NCI-H2107 treated with DMSO at 0.1 percent for 48 hours (cell line): Measurements from ENCODE around the gene RADIL.

Experiments
- DNase-seq: peaks from one replicate; lab custom pipeline; 2025; ENCODE audit not compliant: unreplicated experiment; lab: John Stamatoyannopoulos, UW

RADIL gene

GRCh38 chr7:4763091-4763793 lies 120.3 kb downstream of the RADIL start:
- DNase-seq = no peak

- DNase-seq = no peak
Measured at GRCh38 chr7:4762121-4763055, 121.1 kb downstream of the RADIL start.

- no peak for DNase-seq
Measured at GRCh38 chr7:4760952-4761351, 122.6 kb downstream of the RADIL start.

GRCh38 chr7:4759211-4759610 lies 124.3 kb downstream of the RADIL start:
- DNase-seq = no peak

- DNase-seq = no peak
Measured at GRCh38 chr7:4758791-4759190, 124.7 kb downstream of the RADIL start.

GRCh38 chr7:4758111-4758510 lies 125.4 kb downstream of the RADIL start:
- no peak for DNase-seq

- no peak for DNase-seq
Measured at GRCh38 chr7:4755045-4755444, 128.5 kb downstream of the RADIL start.

- no peak for DNase-seq
Measured at GRCh38 chr7:4754433-4755010, 129.0 kb downstream of the RADIL start.

GRCh38 chr7:4753598-4754432 lies 129.7 kb downstream of the RADIL start:
- DNase-seq = peak; percentile 52

GRCh38 chr7:4751398-4751947 lies 132.0 kb downstream of the RADIL start:
- DNase-seq = no peak

GRCh38 chr7:4749798-4750197 lies 133.7 kb downstream of the RADIL start:
- no peak for DNase-seq

GRCh38 chr7:4749363-4749762 lies 134.2 kb downstream of the RADIL start:
- no peak for DNase-seq
